ENCODE results near the gene UCK2.

Gene UCK2

GRCh38 chr1:165876121-165876520 lies 48.7 kb downstream of the UCK2 start:
- no peaks in the 10 kb centered on the region for H3K27me3 ChIP-seq (ENCODE audit: control insufficient read depth, insufficient read depth, low read length)
- H2AFZ ChIP-seq, result no peak overlapping the region
- TF ChIP-seq, protein P1, sequence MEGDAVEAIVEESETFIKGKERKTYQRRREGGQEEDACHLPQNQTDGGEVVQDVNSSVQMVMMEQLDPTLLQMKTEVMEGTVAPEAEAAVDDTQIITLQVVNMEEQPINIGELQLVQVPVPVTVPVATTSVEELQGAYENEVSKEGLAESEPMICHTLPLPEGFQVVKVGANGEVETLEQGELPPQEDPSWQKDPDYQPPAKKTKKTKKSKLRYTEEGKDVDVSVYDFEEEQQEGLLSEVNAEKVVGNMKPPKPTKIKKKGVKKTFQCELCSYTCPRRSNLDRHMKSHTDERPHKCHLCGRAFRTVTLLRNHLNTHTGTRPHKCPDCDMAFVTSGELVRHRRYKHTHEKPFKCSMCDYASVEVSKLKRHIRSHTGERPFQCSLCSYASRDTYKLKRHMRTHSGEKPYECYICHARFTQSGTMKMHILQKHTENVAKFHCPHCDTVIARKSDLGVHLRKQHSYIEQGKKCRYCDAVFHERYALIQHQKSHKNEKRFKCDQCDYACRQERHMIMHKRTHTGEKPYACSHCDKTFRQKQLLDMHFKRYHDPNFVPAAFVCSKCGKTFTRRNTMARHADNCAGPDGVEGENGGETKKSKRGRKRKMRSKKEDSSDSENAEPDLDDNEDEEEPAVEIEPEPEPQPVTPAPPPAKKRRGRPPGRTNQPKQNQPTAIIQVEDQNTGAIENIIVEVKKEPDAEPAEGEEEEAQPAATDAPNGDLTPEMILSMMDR (IDR thresholded peaks at IDR 0.05), result no peak
- no peaks in the 10 kb centered on the region for H3K36me3 ChIP-seq (ENCODE audit: control insufficient read depth, insufficient read depth, low read length)
- H3K9ac ChIP-seq, result no peak overlapping the region
- no peak overlapping the region for H3K27ac ChIP-seq
- no peaks in the 10 kb centered on the region for H3K4me1 ChIP-seq
- no peak overlapping the region for H3K4me3 ChIP-seq (ENCODE audit: low read depth, low read length)
- no peaks in the 10 kb centered on the region for H3K9me3 ChIP-seq (ENCODE audit: control insufficient read depth, low read length)
- H3K79me2 ChIP-seq, result peaks cover 2% of the 10 kb centered on the region
- H3K4me2 ChIP-seq (ENCODE audit: low read length), result no peak overlapping the region

DNA sequence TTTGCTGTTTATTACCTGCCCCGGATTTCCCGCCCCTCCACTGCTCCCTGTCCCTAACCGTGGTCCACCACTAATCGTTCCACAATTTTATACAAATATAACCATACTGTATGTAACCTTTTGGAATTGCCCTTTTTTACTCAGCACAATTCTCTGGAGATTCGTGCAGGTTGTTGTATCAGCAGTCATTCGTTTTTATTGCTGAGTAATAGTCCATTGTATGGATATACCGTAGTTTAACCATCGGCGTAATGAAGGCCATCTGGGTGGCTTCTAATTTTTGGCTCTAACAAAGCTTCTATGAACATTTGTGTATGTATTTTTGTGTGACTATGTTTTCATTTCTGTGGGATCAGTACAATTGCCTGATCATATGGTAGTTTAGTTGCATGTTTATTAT lies 50.0 kb downstream of the UCK2 start:
- Histone ChIP-seq H3K9ac (no peak overlapping the region), H3K4me1 (no peaks in the 10 kb centered on the region), H3K27ac (no peak overlapping the region), H3K36me3 (ENCODE audit: control insufficient read depth, insufficient read depth, low read length) (no peaks in the 10 kb centered on the region), H3K9me3 (ENCODE audit: control insufficient read depth, low read length) (no peaks in the 10 kb centered on the region), H3K4me3 (ENCODE audit: low read depth, low read length) (no peak overlapping the region), H3K79me2 (peaks cover 2% of the 10 kb centered on the region), H3K27me3 (ENCODE audit: control insufficient read depth, insufficient read depth, low read length) (no peaks in the 10 kb centered on the region), H3K4me2 (ENCODE audit: low read length) (no peak overlapping the region), H2AFZ (no peak overlapping the region)
- TF ChIP-seq, protein P1 (IDR thresholded peaks at IDR 0.05), result no peak

DNA sequence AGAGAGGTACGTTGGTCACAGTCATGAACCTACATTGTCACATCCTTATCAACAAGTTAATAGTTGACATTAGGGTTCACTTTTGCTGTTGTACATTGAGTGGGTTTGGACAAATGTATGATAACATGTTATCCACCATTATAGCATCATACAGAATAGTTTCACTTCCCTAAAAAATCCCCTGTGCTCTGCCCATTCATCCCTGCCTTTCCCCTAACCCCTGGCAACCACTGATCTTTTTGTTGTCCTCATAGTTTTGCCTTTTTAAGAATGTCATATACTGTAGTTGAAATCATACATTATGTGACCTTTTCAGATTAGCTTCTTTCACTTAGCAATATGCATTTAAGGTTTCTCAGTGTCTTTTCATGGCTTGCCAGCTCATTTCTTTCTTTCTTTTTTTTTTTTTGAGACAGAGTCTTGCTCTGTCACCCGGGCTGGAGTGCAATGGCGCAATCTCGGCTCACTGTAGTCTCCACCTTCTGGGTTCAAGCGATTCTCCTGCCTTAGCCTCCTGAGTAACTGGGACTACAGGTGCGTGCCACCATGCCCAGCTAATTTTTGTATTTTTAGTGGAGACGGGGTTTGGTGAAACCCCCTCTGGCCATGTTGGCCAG lies 50.6 kb downstream of the UCK2 start:
- no peaks in the 10 kb centered on the region for H3K27me3 ChIP-seq (ENCODE audit: control insufficient read depth, insufficient read depth, low read length)
- no peaks in the 10 kb centered on the region for H3K9me3 ChIP-seq (ENCODE audit: control insufficient read depth, low read length)
- no peaks in the 10 kb centered on the region for H3K4me1 ChIP-seq
- H3K4me3 ChIP-seq (ENCODE audit: low read depth, low read length), result no peak overlapping the region
- H3K79me2 ChIP-seq, result peaks cover 2% of the 10 kb centered on the region
- no peak overlapping the region for H3K4me2 ChIP-seq (ENCODE audit: low read length)
- H3K9ac ChIP-seq, result no peak overlapping the region
- H3K27ac ChIP-seq, result no peak overlapping the region
- no peaks in the 10 kb centered on the region for H3K36me3 ChIP-seq (ENCODE audit: control insufficient read depth, insufficient read depth, low read length)
- TF ChIP-seq, protein P1 (IDR thresholded peaks at IDR 0.05), result no peak
- no peak overlapping the region for H2AFZ ChIP-seq

DNA sequence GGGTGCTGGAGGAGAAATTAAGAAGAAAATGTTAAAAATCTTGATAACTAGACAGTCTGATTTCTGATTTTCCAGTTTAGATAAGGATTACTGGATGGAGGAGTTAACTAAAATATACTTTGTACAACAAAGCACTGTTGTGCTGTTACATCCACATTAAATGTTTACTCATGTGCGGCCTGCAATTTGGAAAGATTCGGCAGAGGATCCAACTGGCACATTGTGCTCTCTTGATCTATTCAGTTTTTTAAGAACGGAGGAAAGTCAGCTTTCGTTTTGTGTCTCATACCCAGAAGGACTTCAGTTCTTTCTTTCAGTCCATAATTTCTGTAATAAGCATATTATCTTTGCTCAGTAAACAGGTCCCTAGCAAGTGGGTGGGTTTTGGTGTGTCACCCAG lies 52.5 kb downstream of the UCK2 start:
- H3K9ac ChIP-seq, result no peak overlapping the region
- H3K27ac ChIP-seq, result no peak overlapping the region
- no peak overlapping the region for H3K4me2 ChIP-seq (ENCODE audit: low read length)

More for the DNA sequence above, 52.5 kb downstream of the UCK2 start:
- Histone ChIP-seq H3K79me2 (peaks cover 2% of the 10 kb centered on the region), H3K9me3 (ENCODE audit: control insufficient read depth, low read length) (no peaks in the 10 kb centered on the region), H3K27me3 (ENCODE audit: control insufficient read depth, insufficient read depth, low read length) (no peaks in the 10 kb centered on the region), H3K36me3 (ENCODE audit: control insufficient read depth, insufficient read depth, low read length) (no peaks in the 10 kb centered on the region), H3K4me3 (ENCODE audit: low read depth, low read length) (no peak overlapping the region), H2AFZ (no peak overlapping the region), H3K4me1 (no peaks in the 10 kb centered on the region)
- TF ChIP-seq, protein P1 (IDR thresholded peaks at IDR 0.05), result no peak

All from parathyroid adenoma (tissue), 2 donors.